Left lung (tissue), 10 donors: ENCODE data around the gene ROBO3. TPM values are rescaled to one million over a fixed set of nuclear protein-coding genes. Genes with fewer than 3 reads are reported as not detected.

ENCODE experiments used
- ATAC-seq: fragments of 200-7000 bp; cut with Tn5 transposase; one replicate; pipeline ENCODE4 v1.9.1; 2020; ENCODE audit warnings: moderate library complexity
- DNase-seq, 4 donors: peaks; one replicate each; pipeline ENCODE4 v3.0.0-alpha.2; 2013 to 2020
- H3K27ac ChIP-seq, 2 donors: fragments of 200-600 bp; sonication (generic) in 1 of 2; one replicate each; pipeline versions ENCODE4 v1.5.0 to v1.8.0; 2020 to 2021
- H3K27me3 ChIP-seq, 2 donors: fragments of 200-600 bp; sonication (generic) in 1 of 2; one replicate each; pipeline versions ENCODE4 v1.5.0 to v1.8.0; 2020 to 2021
- H3K36me3 ChIP-seq, 2 donors: fragments of 200-600 bp; sonication (generic) in 1 of 2; one replicate each; pipeline versions ENCODE4 v1.5.0 to v1.8.0; 2020 to 2021
- H3K4me1 ChIP-seq, 2 donors: fragments of 200-600 bp; one replicate each; pipeline ENCODE4 v1.8.0; 2021
- H3K4me3 ChIP-seq, 2 donors: fragments of 200-600 bp; sonication (generic) in 1 of 2; one replicate each; pipeline versions ENCODE4 v1.5.0 to v1.8.0; 2020 to 2021; ENCODE audit warnings: mild to moderate bottlenecking in 1 of 2
- H3K9me3 ChIP-seq, 2 donors: fragments of 200-600 bp; sonication (generic) in 1 of 2; one replicate each; pipeline versions ENCODE4 v1.5.0 to v1.8.0; 2020 to 2021
- intact Hi-C, 2 donors: fragments of 100-400 bp; cut with DNase I; formaldehyde crosslinking; loops; one replicate each; pipeline versions ENCODE4 v1.11.2 to v1.14.2; 2022
- polyA plus RNA-seq, 6 donors: library from polyadenylated mRNA; unstranded; fragments of 120-200 nt; gene quantifications; one replicate each; pipeline ENCODE4 v1.2.1, GENCODE V29; 2013; ENCODE audit not compliant: insufficient read length in 6 of 6
- total RNA-seq, 2 donors: library from RNA; stranded (reverse); fragmentation: NEBNext Ultra II Directional; extraction: Animal tissue kit (Norgen Biotek cat#: 25700); gene quantifications; one replicate each; pipeline ENCODE4 v1.2.1, GENCODE V29; 2021
- TF ChIP-seq, protein P1 (sequence below), 2 donors: fragments of 200-600 bp; sonication (generic) in 1 of 2; IDR thresholded peaks; one replicate each; pipeline versions ENCODE4 v1.5.0 to v1.8.0; 2021; ENCODE audit warnings: antibody characterized with exemption in 2 of 2
- donor health status: DM: no; HTN: yes; CAD: no.
- donor health status: DM: no; HTN: no; CAD: no.

Gene ROBO3
- total and polyA plus RNA-seq, 8 donors: 11.0 to 54.8 (median 43.7) TPM

DNA sequence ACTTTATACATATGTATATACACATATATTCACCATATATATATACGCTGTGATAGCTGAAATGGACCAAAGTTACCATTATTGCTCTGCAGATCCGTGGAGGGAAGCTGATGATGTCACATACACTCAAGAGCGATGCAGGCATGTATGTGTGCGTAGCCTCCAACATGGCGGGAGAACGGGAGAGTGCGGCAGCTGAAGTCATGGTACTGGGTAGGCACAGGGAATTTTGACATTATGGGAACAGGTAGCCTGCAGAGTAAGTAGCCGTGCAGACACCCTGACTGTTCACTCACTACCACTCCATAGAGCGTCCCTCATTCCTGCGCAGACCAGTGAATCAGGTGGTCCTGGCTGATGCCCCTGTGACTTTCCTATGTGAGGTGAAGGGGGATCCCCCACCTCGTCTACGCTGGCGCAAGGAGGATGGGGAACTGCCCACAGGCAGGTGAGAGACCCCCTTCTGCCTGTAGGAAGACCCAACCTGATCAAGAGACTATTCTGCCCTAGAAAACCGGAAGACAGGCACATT lies 4.7 kb downstream of the ROBO3 start:
- peaks cover 9 to 45% of the 10 kb centered on the region in 2 donors for H3K4me1 ChIP-seq
- peaks cover 69 to 100% of the 10 kb centered on the region in 2 donors for H3K27me3 ChIP-seq
- H3K36me3 ChIP-seq: no peaks in the 10 kb centered on the region
- ATAC-seq (no peak), DNase-seq (no peak)
- H3K4me3 ChIP-seq: no peak overlapping the region
- intact Hi-C loops: no loop called here
- H3K9me3 ChIP-seq: no peaks in the 10 kb centered on the region
- H3K27ac ChIP-seq: no peak overlapping the region
- TF ChIP-seq, protein P1, sequence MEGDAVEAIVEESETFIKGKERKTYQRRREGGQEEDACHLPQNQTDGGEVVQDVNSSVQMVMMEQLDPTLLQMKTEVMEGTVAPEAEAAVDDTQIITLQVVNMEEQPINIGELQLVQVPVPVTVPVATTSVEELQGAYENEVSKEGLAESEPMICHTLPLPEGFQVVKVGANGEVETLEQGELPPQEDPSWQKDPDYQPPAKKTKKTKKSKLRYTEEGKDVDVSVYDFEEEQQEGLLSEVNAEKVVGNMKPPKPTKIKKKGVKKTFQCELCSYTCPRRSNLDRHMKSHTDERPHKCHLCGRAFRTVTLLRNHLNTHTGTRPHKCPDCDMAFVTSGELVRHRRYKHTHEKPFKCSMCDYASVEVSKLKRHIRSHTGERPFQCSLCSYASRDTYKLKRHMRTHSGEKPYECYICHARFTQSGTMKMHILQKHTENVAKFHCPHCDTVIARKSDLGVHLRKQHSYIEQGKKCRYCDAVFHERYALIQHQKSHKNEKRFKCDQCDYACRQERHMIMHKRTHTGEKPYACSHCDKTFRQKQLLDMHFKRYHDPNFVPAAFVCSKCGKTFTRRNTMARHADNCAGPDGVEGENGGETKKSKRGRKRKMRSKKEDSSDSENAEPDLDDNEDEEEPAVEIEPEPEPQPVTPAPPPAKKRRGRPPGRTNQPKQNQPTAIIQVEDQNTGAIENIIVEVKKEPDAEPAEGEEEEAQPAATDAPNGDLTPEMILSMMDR (IDR thresholded peaks at IDR 0.05): no peak

DNA sequence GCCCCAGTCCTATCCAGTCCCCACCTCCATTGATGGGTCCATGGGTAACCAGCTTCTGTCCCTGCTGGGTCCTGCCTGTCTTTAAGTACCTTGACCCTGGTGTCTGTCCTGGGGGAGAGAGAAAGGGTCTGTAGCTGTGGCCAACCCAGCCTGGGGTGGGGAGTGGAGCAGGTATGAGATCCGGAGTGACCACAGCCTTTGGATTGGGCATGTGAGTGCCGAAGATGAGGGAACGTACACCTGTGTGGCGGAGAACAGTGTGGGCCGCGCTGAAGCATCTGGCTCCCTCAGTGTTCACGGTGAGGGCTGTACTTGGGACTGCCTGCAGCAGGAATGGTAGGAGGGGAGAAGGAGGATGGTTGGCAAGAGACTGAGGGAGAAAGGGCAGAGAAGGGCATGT lies 5.2 kb downstream of the ROBO3 start:
- no peak for DNase-seq
- Histone ChIP-seq H3K27me3 (peaks cover 64 to 100% of the 10 kb centered on the region in 2 donors), H3K4me3 (no peak overlapping the region), H3K9me3 (no peaks in the 10 kb centered on the region), H3K27ac (no peak overlapping the region), H3K36me3 (no peaks in the 10 kb centered on the region), H3K4me1 (peaks cover 4 to 39% of the 10 kb centered on the region in 2 donors)
- intact Hi-C loops: no loop called here
- ATAC-seq: no peak
- TF ChIP-seq, protein P1 (IDR thresholded peaks at IDR 0.05): no peak

DNA sequence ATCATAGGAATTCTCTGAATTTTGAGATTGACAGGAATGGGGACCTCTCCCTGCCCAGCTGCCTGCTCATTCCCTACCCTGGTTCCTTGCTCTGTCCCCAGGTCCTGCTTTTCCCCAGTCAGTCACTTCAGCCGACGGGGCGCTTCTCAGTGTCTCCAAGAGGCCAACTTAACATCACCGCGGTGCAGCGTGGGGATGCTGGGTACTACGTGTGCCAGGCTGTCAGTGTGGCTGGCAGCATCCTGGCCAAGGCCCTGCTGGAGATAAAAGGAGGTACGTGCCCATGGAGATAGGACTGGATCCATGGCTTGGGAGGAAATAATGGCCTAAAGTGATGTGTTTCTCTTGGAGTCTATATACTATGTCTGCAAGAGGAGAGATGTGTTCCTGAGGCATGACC lies 7.0 kb downstream of the ROBO3 start:
- Histone ChIP-seq H3K27me3 (peaks cover 46 to 97% of the 10 kb centered on the region in 2 donors), H3K36me3 (no peaks in the 10 kb centered on the region), H3K4me1 (peaks cover 9 to 36% of the 10 kb centered on the region in 2 donors), H3K27ac (no peak overlapping the region), H3K9me3 (no peaks in the 10 kb centered on the region), H3K4me3 (no peak overlapping the region)
- DNase-seq (no peak), ATAC-seq (no peak)
- intact Hi-C loops: no loop called here
- TF ChIP-seq, protein P1 (IDR thresholded peaks at IDR 0.05): no peak

DNA sequence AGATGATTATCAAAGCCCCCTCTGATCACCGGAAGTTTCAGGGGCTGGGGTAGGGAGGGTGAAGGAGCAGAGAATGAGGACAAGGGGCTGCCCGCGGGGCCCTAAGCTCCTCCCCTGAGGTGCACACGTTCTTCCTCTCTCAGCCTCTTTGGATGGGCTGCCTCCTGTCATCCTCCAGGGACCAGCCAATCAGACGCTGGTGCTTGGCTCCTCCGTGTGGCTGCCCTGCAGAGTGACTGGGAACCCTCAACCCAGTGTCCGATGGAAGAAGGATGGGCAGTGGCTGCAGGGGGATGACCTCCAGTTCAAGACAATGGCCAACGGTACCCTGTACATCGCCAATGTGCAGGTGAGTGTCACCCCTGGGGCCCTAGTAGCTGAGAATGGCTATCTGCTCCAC lies 7.5 kb downstream of the ROBO3 start:
- intact Hi-C loops: no loop called here
- Histone ChIP-seq H3K4me1 (peaks cover 11 to 36% of the 10 kb centered on the region in 2 donors), H3K27me3 (peaks cover 43 to 97% of the 10 kb centered on the region in 2 donors), H3K36me3 (no peaks in the 10 kb centered on the region), H3K27ac (no peak overlapping the region), H3K4me3 (no peak overlapping the region), H3K9me3 (no peaks in the 10 kb centered on the region)
- TF ChIP-seq, protein P1 (IDR thresholded peaks at IDR 0.05): no peak
- DNase-seq: no peak
- no peak for ATAC-seq

DNA sequence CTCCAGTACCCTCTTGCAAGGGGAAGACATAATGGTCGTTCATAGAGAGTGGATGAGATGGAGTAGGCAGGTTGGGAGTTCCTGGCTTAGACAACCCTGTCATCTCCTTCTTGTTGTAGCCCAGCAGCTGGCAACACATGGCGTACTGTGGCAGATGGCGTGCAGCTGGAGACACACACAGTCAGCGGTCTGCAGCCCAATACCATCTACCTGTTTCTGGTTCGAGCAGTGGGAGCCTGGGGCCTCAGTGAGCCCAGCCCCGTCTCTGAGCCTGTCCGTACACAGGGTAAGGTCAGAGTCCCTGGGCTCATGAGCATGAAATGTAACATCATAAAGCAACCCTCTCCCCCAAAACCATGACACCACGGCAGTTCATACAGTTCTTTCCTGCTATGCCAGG lies 8.7 kb downstream of the ROBO3 start:
- H3K9me3 ChIP-seq: no peaks in the 10 kb centered on the region
- peaks cover 11 to 23% of the 10 kb centered on the region in 2 donors for H3K4me1 ChIP-seq
- no peak for ATAC-seq
- no peak for DNase-seq
- no peaks in the 10 kb centered on the region for H3K36me3 ChIP-seq
- TF ChIP-seq, protein P1 (IDR thresholded peaks at IDR 0.05): no peak
- intact Hi-C loops: no loop called here
- no peak overlapping the region for H3K27ac ChIP-seq
- H3K27me3 ChIP-seq: peaks cover 30 to 89% of the 10 kb centered on the region in 2 donors
- no peak overlapping the region for H3K4me3 ChIP-seq
